Motor neuron (in vitro differentiated cells): Measurements from ENCODE around the gene CFAP92. TPM values are rescaled to one million over a fixed set of nuclear protein-coding genes. Genes with fewer than 3 reads are reported as not detected.

Experiments
- ATAC-seq, 8 experiments: fragments of 200-7000 bp; cut with Tn5 transposase; replicated peaks in 6 of 8; 2 replicates each; pipeline ENCODE4 v1.8.0; 2021; ENCODE audit warnings: mild to moderate bottlenecking in 8 of 8, moderate library complexity in 8 of 8
- H3K27ac ChIP-seq, 2 donors: fragments of 250-450 bp; sonication (Bioruptor Pico); 2 replicates each; pipeline ENCODE4 v1.9.0; 2021; ENCODE audit warnings: antibody characterized with exemption in 2 of 2, mild to moderate bottlenecking in 2 of 2, moderate library complexity in 1 of 2
- H3K4me1 ChIP-seq, 2 donors: fragments of 250-450 bp; sonication (Bioruptor Pico); replicated peaks in 1 of 2; 2 replicates each; pipeline ENCODE4 v1.6.1; 2021; ENCODE audit warnings: antibody characterized with exemption in 2 of 2, mild to moderate bottlenecking in 2 of 2, moderate library complexity in 1 of 2
- H3K4me3 ChIP-seq, 5 donors: fragments of 250-450 bp; sonication (Bioruptor Pico); 2 replicates each; pipeline ENCODE4 v1.9.0; 2021; ENCODE audit warnings: antibody characterized with exemption in 5 of 5, mild to moderate bottlenecking in 5 of 5, moderate library complexity in 4 of 5
- WGBS, 10 experiments: fragments of 450-650 bp; shearing (Covaris generic); methylation state at CpG; one replicate each; pipeline ENCODE4 v1.0.0; 2022; 5-methylcytosine and 5-hydroxymethylcytosine counted together
- in situ Hi-C, 9 experiments: fragments of 400-800 bp; cut with MboI; loops; one replicate each; pipeline ENCODE4 v1.15.0; 2021; ENCODE audit warnings: low sequenced_read_pairs in 9 of 9, low pct_unique_long_range_greater_than_20kb in 2 of 9; ENCODE audit not compliant: unreplicated experiment in 9 of 9
- total RNA-seq, 8 experiments: library from RNA; unstranded; fragments of 300-600 nt; gene quantifications; 2 replicates each; pipeline versions ENCODE4 v1.2.3 to v1.2.4, GENCODE V29; 2022

The CFAP92 gene
- total RNA-seq, 8 experiments from 2014 or later: 0.46 to 9.0 (median 1.4) TPM

- Histone ChIP-seq H3K4me3 (no peak overlapping the region), H3K4me1 (peaks cover 6 to 7% of the 10 kb centered on the region in 2 donors), H3K27ac (no peak overlapping the region)
- WGBS, 10 experiments: 18 to 100% (median 91%) methylated on average over 1 to 8 of the region's 8 CpGs; no CpG with 5 or more reads in 3 of the 10 experiments
- in situ Hi-C loops: loop anchor here in 1 of 9 experiments (25.0 kb wide), 1 partner anchor 249 kb away; the partner anchor contains the start of gene COPG1
- no peak for ATAC-seq
Observed at GRCh38 chr3:128988286-128988685, 5.6 kb downstream of the CFAP92 start.

GRCh38 chr3:128987302-128988100, 6.4 kb downstream of the CFAP92 start:
- in situ Hi-C loops: loop anchor here in 1 of 9 experiments (25.0 kb wide), 1 partner anchor 250 kb away; the partner anchor contains the start of gene COPG1
- Histone ChIP-seq H3K4me1 (no peaks in the 10 kb centered on the region), H3K27ac (no peak overlapping the region), H3K4me3 (no peak overlapping the region)
- ATAC-seq: peak in 2 of 8 experiments; percentile 13 to 22
- 53 to 95% (median 80%) methylated on average over 1 to 8 of the region's 15 CpGs; no CpG with 5 or more reads in 1 of the 10 experiments for WGBS, 10 experiments

GRCh38 chr3:128984596-128984995, 9.3 kb downstream of the CFAP92 start:
- no peak overlapping the region for H3K4me3 ChIP-seq
- WGBS, 10 experiments: 13 to 100% (median 100%) methylated on average over 1 to 3 of the region's 3 CpGs; no CpG with 5 or more reads in 2 of the 10 experiments
- in situ Hi-C loops: loop anchor here in 1 of 9 experiments (25.0 kb wide), 1 partner anchor 253 kb away; the partner anchor contains the start of gene COPG1
- no peak overlapping the region for H3K27ac ChIP-seq
- ATAC-seq: peak in 1 of 8 experiments; percentile 53
- no peaks in the 10 kb centered on the region for H3K4me1 ChIP-seq

- Histone ChIP-seq H3K4me1 (no peaks in the 10 kb centered on the region), H3K4me3 (no peak overlapping the region), H3K27ac (no peak overlapping the region)
- no peak for ATAC-seq
- in situ Hi-C loops: loop anchor here in 1 of 9 experiments (25.0 kb wide), 1 partner anchor 254 kb away; the partner anchor contains the start of gene COPG1
- 58 to 100% (median 73%) methylated on average over 1 to 7 of the region's 9 CpGs; no CpG with 5 or more reads in 2 of the 10 experiments for WGBS, 10 experiments
Observed at GRCh38 chr3:128983293-128984069, 10.4 kb downstream of the CFAP92 start.

- no peak for ATAC-seq
- in situ Hi-C loops: loop anchor here in 2 of 9 experiments (10.0 to 25.0 kb wide), 2 partner anchors 262 to 270 kb away; partner anchors contain the start of gene COPG1 (in 2 of the 2)
- WGBS, 10 experiments: 13 to 100% (median 80%) methylated on average over 1 of the region's 1 CpG; no CpG with 5 or more reads in 1 of the 10 experiments
Observed at GRCh38 chr3:128975276-128975675, 18.6 kb downstream of the CFAP92 start.

GRCh38 chr3:128973988-128974564, 19.8 kb downstream of the CFAP92 start:
- Histone ChIP-seq H3K4me1 (no peaks in the 10 kb centered on the region), H3K4me3 (no peak overlapping the region), H3K27ac (no peak overlapping the region)
- WGBS, 10 experiments: 20 to 100% (median 73%) methylated on average over 1 to 4 of the region's 5 CpGs
- in situ Hi-C loops: loop anchor here in 4 of 9 experiments (10.0 to 25.0 kb wide), 2 partner anchors 263 to 271 kb away; partner anchors contain the start of gene COPG1 (in 4 of the 4)
- ATAC-seq: no peak

More at GRCh38 chr3:128975276-128975675, 18.6 kb downstream of the CFAP92 start:
- Histone ChIP-seq H3K4me1 (no peaks in the 10 kb centered on the region), H3K4me3 (no peak overlapping the region), H3K27ac (no peak overlapping the region)

GRCh38 chr3:128971421-128972100, 22.3 kb downstream of the CFAP92 start:
- ATAC-seq: peak in 3 of 8 experiments; percentile 31 to 95 (median 88)
- in situ Hi-C loops: loop anchor here in 4 of 9 experiments (10.0 to 25.0 kb wide), 2 partner anchors 266 to 273 kb away; partner anchors contain the start of gene COPG1 (in 4 of the 4)
- 53 to 92% (median 78%) methylated on average over 2 to 6 of the region's 6 CpGs; no CpG with 5 or more reads in 2 of the 10 experiments for WGBS, 10 experiments
- Histone ChIP-seq H3K4me1 (no peaks in the 10 kb centered on the region), H3K27ac (no peak overlapping the region), H3K4me3 (no peak overlapping the region)

- Histone ChIP-seq H3K4me1 (no peaks in the 10 kb centered on the region), H3K4me3 (no peak overlapping the region), H3K27ac (no peak overlapping the region)
- in situ Hi-C loops: loop anchor here in 4 of 9 experiments (10.0 to 25.0 kb wide), 2 partner anchors 267 to 274 kb away; partner anchors contain the start of gene COPG1 (in 4 of the 4)
- 0 to 100% (median 58%) methylated on average over 1 of the region's 1 CpG; no CpG with 5 or more reads in 4 of the 10 experiments for WGBS, 10 experiments
- ATAC-seq: no peak
Observed at GRCh38 chr3:128970740-128971047, 23.2 kb downstream of the CFAP92 start.

GRCh38 chr3:128969993-128970739, 23.7 kb downstream of the CFAP92 start:
- H3K4me1 ChIP-seq: no peaks in the 10 kb centered on the region
- ATAC-seq: peak in 1 of 8 experiments; percentile 37
- in situ Hi-C loops: loop anchor here in 4 of 9 experiments (10.0 to 25.0 kb wide), 2 partner anchors 267 to 275 kb away; partner anchors contain the start of gene COPG1 (in 4 of the 4)
- H3K27ac ChIP-seq: no peak overlapping the region
- WGBS, 10 experiments: 0 to 33% (median 14%) methylated on average over 2 to 12 of the region's 12 CpGs; no CpG with 5 or more reads in 3 of the 10 experiments
- no peak overlapping the region for H3K4me3 ChIP-seq

- Histone ChIP-seq H3K4me3 (no peak overlapping the region), H3K27ac (no peak overlapping the region), H3K4me1 (no peaks in the 10 kb centered on the region)
- in situ Hi-C loops: loop anchor here in 3 of 9 experiments (25.0 kb wide), 1 partner anchor 269 kb away; the partner anchor contains the start of gene COPG1 (in 3 of the 3)
- ATAC-seq: no peak
- WGBS, 10 experiments: 60 to 93% (median 70%) methylated on average over 1 to 6 of the region's 6 CpGs
Observed at GRCh38 chr3:128967748-128968355, 26.0 kb downstream of the CFAP92 start.

GRCh38 chr3:128965818-128966217, 28.1 kb downstream of the CFAP92 start:
- Histone ChIP-seq H3K27ac (no peak overlapping the region), H3K4me3 (no peak overlapping the region), H3K4me1 (no peaks in the 10 kb centered on the region)
- ATAC-seq: no peak
- in situ Hi-C loops: loop anchor here in 3 of 9 experiments (25.0 kb wide), 1 partner anchor 271 kb away; the partner anchor contains the start of gene COPG1 (in 3 of the 3)
- WGBS, 10 experiments: 42 to 100% (median 79%) methylated on average over 1 to 3 of the region's 3 CpGs; no CpG with 5 or more reads in 1 of the 10 experiments
